ENCODE measurements around the gene UNC5A. TPM values are rescaled to one million over a fixed set of nuclear protein-coding genes. Genes with fewer than 3 reads are reported as not detected.

UNC5A gene
- total RNA-seq, 6 experiments from 2014 or later = not detected

DNA sequence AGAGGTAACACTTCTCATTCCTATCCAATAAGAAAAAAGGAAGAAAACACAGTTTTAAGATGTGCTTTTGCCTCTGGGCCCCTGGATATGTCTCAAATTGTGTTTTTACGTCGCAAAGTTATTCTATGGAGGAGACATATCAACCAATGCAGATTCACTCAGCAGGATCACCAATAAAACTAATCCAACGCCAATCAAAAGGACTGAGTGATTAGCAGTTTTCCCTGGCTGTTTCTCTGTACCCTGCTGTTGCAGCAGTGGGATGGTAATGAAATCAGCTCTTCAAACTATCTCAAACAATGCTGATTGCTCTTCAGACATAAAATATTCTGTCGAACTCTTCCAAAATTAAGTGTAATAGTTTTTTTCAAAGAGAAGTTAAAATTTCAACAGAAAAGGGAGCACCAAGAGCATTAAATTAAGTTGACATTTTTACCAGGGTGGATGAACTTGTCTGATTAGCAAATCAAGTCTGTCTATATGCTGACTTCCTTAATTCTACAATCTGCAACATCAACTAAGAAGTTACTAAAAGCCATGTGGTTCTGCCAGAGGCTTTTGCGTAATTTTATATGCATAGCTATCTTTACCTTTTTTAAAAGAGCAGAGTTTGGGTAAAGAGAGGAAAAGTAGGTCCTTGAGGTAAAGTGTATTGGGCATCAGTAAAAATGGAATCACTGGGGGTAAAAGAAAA, 98.5 kb downstream of the UNC5A start:
- no peaks in the 10 kb centered on the region for H3K27me3 Mint-ChIP-seq (ENCODE audit: insufficient read depth)
- H3K27ac Mint-ChIP-seq = no peak overlapping the region
- no peaks in the 10 kb centered on the region for H3K9me3 Mint-ChIP-seq
- TF ChIP-seq, protein P1, sequence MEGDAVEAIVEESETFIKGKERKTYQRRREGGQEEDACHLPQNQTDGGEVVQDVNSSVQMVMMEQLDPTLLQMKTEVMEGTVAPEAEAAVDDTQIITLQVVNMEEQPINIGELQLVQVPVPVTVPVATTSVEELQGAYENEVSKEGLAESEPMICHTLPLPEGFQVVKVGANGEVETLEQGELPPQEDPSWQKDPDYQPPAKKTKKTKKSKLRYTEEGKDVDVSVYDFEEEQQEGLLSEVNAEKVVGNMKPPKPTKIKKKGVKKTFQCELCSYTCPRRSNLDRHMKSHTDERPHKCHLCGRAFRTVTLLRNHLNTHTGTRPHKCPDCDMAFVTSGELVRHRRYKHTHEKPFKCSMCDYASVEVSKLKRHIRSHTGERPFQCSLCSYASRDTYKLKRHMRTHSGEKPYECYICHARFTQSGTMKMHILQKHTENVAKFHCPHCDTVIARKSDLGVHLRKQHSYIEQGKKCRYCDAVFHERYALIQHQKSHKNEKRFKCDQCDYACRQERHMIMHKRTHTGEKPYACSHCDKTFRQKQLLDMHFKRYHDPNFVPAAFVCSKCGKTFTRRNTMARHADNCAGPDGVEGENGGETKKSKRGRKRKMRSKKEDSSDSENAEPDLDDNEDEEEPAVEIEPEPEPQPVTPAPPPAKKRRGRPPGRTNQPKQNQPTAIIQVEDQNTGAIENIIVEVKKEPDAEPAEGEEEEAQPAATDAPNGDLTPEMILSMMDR (IDR thresholded peaks at IDR 0.05) = no peak
- no peaks in the 10 kb centered on the region for H3K4me1 Mint-ChIP-seq (ENCODE audit: low read depth)
- H3K4me3 Mint-ChIP-seq = no peak overlapping the region
- peaks cover 25% of the 10 kb centered on the region for H3K36me3 Mint-ChIP-seq (ENCODE audit: low read depth)
- no peak for DNase-seq

DNA sequence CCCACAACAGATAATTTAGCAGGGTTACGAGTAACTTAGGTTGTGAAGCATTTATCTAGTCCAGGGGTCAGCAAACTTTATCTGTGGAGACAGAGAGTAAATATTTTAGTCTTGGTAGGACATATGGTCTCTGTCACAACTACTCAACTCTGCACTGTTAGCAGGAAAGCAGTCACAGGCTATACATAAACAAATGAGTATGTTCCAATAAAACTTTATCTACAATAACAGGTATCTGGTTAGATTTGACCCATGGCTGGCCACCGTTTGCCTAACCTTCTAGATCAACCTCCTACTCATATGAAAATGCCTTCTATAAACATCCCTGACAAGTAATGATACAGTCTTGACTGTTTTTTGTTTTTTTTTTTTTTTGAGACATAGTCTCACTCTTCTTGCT, 101.8 kb downstream of the UNC5A start:
- Mint-ChIP-seq H3K27ac (no peak overlapping the region), H3K27me3 (ENCODE audit: insufficient read depth) (no peaks in the 10 kb centered on the region), H3K9me3 (no peaks in the 10 kb centered on the region), H3K36me3 (ENCODE audit: low read depth) (peaks cover 13% of the 10 kb centered on the region), H3K4me3 (no peak overlapping the region), H3K4me1 (ENCODE audit: low read depth) (no peaks in the 10 kb centered on the region)
- no peak for DNase-seq
- TF ChIP-seq, protein P1 (IDR thresholded peaks at IDR 0.05) = no peak

DNA sequence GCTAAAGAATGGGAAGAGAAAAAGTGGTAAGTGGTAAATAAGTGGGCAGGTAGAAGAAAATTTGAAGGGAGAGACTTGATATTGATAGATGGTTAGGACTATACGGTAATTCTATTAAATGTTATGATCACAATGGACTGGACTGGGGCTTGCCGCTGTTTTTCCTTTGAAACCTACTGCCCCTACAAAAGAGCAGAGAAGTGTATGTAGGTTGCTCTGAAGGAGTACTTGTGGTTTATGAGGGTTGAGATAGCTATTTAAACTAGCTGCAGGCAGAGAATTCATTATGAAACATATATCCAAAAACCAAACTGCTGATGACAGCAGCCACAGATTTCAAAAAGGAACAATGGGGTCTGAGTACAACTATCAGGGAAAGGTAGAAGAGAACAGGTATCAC, 105.5 kb downstream of the UNC5A start:
- TF ChIP-seq, protein P1 (IDR thresholded peaks at IDR 0.05) = no peak
- no peak for DNase-seq
- Mint-ChIP-seq H3K36me3 (ENCODE audit: low read depth) (peaks cover 5% of the 10 kb centered on the region; the same call in 1 of the 2 replicates), H3K4me3 (no peak overlapping the region), H3K27ac (no peak overlapping the region), H3K9me3 (no peaks in the 10 kb centered on the region), H3K27me3 (ENCODE audit: insufficient read depth) (no peaks in the 10 kb centered on the region), H3K4me1 (ENCODE audit: low read depth) (no peaks in the 10 kb centered on the region)

DNA sequence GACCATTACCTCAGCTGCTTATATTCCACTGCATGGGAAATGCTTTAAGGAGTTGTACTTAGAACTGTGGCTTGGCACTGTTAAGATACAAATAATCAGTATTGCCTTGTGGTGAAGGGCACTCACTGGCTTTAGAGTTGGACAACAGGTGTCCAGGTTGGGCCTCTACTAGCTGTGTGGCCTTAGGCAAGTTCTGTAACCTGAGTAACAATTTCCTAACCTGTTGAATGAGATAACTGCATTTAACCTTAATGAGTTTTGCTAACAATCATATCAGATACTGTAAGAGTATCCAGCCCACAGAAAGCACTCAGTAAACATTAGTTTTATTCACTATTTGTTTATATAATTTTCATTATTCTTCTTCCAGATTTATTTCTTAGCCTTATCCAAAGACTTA, 106.0 kb downstream of the UNC5A start:
- no peaks in the 10 kb centered on the region for H3K9me3 Mint-ChIP-seq
- no peaks in the 10 kb centered on the region for H3K27me3 Mint-ChIP-seq (ENCODE audit: insufficient read depth)
- DNase-seq = no peak
- H3K4me1 Mint-ChIP-seq (ENCODE audit: low read depth) = no peaks in the 10 kb centered on the region
- TF ChIP-seq, protein P1 (IDR thresholded peaks at IDR 0.05) = no peak
- H3K27ac Mint-ChIP-seq = no peak overlapping the region
- H3K4me3 Mint-ChIP-seq = no peak overlapping the region
- peaks cover 5% of the 10 kb centered on the region; the same call in 1 of the 2 replicates for H3K36me3 Mint-ChIP-seq (ENCODE audit: low read depth)

DNA sequence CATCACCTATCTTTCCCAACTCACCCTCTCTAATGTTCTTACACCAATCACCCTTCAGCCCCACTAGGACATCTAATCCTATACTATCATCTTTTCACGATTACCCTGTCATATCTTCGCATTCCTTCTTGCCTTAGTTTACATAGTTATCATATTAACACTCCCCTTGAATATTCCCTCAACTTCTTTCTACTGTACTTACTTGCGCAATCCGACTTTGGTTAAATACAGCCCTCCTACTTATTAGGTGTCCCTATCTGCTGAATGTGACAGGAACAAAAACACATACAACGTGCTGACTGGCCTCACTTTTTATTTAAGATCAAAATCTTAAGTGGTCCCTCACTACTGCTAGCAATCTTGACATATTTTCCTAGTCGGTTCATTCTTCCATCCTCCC, 108.3 kb downstream of the UNC5A start:
- Mint-ChIP-seq H3K36me3 (ENCODE audit: low read depth) (peaks cover 5% of the 10 kb centered on the region; the same call in 1 of the 2 replicates), H3K27me3 (ENCODE audit: insufficient read depth) (no peaks in the 10 kb centered on the region), H3K9me3 (no peaks in the 10 kb centered on the region), H3K27ac (no peak overlapping the region), H3K4me3 (no peak overlapping the region), H3K4me1 (ENCODE audit: low read depth) (no peaks in the 10 kb centered on the region)
- no peak for DNase-seq
- TF ChIP-seq, protein P1 (IDR thresholded peaks at IDR 0.05) = no peak

Measured in HFFc6 (cell line).